NB4 (cell line): ENCODE results near the gene DYNLL2.

Experiments used
- MYC ChIP-seq: IDR thresholded peaks from 2 replicates; pipeline ENCODE4 v1.6.1; 2011; ENCODE audit warnings: low read depth, low read length
- POLR2A ChIP-seq: IDR thresholded peaks from 2 replicates; pipeline ENCODE4 v1.6.1; 2011; ENCODE audit warnings: mild to moderate bottlenecking; ENCODE audit not compliant: insufficient read length; ENCODE audit errors: extremely low read depth

GRCh38 chr17:58141505-58141904 lies 58.3 kb downstream of the DYNLL2 start:
- TF ChIP-seq POLR2A (no peak), MYC (no peak)
